OCI-M1 (cell line): Measurements from ENCODE around the gene ATXN1.
A peak's percentile ranks its signal among the peaks of the same experiment; 100 is the strongest.

ENCODE experiments used
- DNase-seq: peaks from one replicate; lab custom pipeline; 2025; lab: John Stamatoyannopoulos, UW

Gene ATXN1

GRCh38 chr6:16305246-16305725, 456.0 kb downstream of the ATXN1 start:
- no peak for DNase-seq

- no peak for DNase-seq
Observed at GRCh38 chr6:16302721-16303552, 458.3 kb downstream of the ATXN1 start.

GRCh38 chr6:16301511-16301910, 459.7 kb downstream of the ATXN1 start:
- DNase-seq: no peak

- DNase-seq: no peak
Observed at GRCh38 chr6:16299861-16300260, 461.4 kb downstream of the ATXN1 start.

DNA sequence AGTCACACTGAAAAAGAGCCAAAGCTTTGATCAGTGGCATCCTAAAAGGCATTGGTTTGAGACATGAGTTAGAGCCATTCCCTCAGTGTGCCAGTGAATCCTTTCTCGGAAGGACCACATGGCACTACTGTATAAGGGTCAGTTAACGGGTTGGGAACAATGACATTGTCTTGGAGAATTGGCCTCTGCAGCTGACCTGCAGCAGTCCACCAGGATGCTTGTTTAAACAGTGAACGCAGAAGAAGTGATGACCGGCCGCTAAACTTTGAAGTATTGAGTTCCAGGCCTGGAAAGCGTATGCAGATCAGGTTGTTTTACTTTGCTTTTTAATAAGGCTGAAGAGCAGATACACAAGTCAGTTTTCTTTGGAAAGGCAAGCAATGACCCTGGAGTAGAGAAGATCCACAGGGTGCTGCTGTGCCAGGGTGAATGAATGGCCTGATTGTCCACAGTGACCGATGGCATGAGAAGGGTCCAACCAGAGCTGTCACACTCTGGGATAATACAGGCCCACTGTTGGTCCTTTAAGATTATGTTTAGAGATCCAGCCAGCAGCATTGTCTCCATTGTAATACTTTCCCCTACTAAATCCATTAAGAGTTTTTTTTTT, 465.1 kb downstream of the ATXN1 start:
- no peak for DNase-seq

DNA sequence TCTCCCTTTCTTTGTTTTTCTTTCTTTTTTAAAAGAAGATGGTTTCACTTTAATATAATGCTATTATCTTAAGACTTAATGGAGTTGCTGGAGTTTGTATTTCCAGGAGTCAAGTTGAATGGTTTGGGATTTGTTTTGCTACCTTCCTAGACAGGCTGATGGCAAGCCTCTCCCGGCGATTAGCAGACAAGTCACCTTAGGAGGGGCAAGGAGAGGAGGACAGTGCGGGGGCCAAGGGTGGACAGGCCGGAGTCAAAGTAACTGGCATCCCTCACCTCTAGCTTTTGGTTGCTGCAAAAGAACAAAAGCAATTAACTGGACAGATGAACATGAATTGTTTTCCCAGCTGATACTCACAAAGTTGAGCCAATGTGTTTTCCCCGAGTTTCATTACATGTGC, 465.8 kb downstream of the ATXN1 start:
- DNase-seq: no peak

DNA sequence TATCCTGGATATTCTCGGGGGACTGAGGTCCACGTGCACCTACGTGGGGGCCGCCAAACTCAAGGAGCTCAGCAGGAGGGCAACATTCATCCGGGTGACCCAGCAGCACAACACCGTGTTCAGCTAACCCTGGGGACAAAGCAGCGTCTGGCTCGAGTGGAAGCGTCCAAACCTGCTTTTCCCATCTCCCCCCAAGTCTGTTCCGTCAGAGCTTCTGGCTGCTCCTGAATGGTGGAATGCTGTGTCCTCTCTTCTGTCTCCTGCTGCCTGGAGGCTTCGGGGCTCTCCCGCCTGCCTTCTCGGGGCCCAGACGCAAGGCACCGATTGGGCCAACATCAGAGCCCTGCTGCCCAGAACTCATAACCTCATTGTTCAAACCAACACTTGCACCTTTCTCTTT, 466.2 kb downstream of the ATXN1 start:
- DNase-seq: no peak

DNA sequence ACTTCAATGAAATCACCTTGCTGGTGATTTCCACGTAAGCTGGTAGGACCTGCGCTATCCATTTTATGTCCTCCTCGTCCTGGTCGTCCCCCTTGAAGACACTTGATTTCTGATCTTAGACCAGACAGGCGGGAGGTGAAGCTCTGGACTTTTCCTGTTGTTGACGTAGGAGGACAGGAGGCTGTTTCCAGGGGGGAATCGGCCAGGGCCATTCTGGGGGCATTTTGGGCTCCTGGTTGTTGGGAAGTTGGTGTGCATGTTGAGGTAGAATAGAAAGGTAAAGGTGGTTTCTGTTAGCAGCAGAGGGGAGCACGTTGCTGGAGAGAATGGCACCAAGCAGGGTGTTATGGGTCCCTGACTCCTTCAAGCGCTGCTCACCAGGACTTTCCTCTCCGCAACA, 466.9 kb downstream of the ATXN1 start:
- no peak for DNase-seq

DNA sequence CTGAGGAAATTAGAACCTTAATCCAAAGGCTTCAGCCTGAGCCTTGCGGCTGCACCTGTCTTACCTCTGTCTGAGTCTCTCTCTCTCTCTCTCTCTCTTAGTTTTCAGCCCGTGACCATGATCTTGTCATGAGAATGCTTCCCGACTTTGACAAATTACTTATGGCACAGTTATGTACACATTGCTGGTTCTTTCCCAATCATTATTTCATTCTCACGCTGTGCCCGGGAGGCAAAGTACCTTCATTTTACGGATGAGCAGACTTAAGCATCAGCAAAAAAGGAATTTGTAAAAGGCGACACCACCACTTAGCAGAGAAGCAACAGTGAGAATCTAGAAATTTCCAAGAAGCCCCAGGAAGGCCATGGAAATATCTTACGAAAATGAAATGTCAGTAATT, 468.3 kb downstream of the ATXN1 start:
- no peak for DNase-seq

- no peak for DNase-seq
Observed at GRCh38 chr6:16292432-16292831, 468.8 kb downstream of the ATXN1 start.

- DNase-seq: no peak
Observed at GRCh38 chr6:16291739-16292138, 469.5 kb downstream of the ATXN1 start.

- DNase-seq: no peak
Observed at GRCh38 chr6:16288163-16288562, 473.1 kb downstream of the ATXN1 start.

- DNase-seq: no peak
Observed at GRCh38 chr6:16286151-16286522, 475.1 kb downstream of the ATXN1 start.

DNA sequence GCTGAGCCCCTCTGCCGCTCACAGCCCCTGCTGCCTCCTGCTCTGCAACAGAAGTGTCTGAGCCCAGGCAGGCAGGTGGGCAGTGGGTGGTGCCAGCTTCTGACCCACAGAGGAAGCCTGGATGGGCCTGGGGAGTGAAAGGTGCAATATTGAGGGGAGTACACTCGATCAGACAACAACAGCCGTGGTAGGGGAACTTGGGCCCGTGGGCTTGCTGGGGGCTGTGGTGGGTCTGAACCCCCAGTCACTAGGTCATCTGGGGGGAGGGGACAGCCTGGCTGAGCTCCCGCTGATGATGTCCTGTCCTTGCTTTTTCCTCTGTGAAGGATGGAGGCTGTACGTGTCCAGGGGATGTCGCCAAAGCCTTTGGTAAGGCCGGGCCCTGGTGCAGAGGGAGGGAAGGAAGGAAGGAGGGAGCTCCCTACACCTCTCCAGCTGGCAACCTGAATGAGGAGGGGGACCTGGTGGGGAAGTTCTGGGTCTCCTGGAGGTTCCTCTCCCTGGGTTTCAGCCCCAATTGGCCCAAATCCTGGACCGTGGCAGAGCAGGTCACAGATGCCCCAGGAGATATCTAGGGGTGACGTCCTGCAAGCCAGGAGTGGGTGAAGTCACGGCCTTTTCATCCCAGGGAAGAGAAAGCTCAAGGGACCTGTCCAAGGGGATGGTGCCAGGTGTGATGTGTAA, 475.7 kb downstream of the ATXN1 start:
- no peak for DNase-seq

DNA sequence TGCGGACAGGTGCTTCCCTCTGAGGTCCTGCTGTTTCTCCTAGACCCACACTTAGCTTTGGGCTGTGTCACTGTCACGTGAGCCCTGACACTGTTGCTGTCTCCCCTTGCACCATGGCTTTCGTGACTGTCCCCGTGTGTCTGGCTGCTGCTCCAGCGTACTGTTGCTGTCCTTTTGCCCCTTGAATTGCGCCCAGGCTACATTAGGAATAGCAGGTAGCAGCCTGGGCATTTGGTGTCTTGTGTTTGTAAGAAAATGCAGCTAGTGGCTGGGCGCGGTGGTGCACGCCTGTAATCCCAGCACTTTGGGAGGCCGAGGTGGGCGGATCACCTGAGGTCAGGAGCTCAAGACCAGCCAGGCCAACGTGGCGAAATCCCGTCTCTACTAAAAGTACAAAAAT, 476.8 kb downstream of the ATXN1 start:
- no peak for DNase-seq

DNA sequence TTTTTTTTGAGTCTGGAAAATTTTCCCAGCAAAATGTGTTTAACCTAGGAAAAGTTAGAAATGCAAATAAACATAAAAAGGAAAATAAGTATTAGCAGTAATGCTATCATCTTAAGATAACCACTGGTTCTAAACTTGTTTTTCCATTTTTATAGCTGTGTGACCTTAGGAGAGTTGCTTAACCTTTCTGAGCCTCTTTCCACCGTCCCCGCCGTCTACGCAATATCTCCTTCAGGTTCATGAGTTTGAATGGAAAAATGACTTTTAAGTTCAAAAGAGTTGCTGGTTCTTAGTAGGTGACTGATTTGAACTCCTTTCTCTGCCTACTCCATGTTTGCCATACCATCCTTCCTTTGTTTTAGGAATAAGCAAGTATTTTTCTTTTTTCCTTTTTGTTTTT, 478.9 kb downstream of the ATXN1 start:
- no peak for DNase-seq

- DNase-seq: no peak
Observed at GRCh38 chr6:16279243-16279642, 482.0 kb downstream of the ATXN1 start.

GRCh38 chr6:16278750-16279149, 482.5 kb downstream of the ATXN1 start:
- DNase-seq: no peak

GRCh38 chr6:16278048-16278724, 483.1 kb downstream of the ATXN1 start:
- no peak for DNase-seq

DNA sequence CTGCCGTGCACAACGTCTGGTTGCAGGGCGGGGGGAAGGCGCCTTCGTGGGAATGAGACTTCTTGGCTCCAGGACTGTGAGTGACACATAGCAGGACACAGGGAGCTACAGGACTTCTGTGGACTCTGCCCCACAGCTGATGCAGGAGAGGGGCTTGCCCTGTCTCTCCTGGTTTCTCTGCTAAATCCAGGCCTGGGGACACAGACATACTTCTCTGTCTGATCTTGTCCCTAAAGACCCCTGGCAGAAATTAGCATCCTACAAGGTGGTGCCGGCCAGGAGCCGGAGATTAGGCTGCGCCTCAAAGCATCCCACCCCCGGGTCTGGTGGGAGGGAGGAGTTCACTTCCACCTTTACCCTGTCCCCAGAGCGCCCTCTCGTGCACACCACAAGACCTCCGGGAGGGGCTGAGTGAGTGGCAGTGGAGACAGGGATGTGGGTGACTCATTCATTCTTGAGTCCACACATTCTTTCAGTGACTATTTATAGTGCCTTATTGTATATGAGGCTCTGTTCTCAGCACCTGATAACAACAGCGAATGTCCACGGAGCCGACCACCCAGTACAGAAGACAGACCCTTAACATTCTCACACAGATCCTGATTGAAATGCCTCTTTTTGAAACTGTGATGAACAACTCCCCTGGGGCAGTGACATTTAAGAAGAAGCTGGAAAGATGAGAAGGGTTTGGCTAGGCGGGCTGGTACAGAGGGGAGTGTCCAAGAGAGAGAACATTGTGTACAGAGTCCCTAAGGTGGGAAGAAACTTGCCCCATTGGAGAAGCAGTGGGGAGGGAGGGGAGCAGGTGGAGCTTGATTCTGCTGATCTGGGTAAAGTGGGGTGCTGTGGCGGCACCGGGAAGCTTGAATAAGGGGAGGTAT, 483.9 kb downstream of the ATXN1 start:
- DNase-seq: peak; percentile 89

DNA sequence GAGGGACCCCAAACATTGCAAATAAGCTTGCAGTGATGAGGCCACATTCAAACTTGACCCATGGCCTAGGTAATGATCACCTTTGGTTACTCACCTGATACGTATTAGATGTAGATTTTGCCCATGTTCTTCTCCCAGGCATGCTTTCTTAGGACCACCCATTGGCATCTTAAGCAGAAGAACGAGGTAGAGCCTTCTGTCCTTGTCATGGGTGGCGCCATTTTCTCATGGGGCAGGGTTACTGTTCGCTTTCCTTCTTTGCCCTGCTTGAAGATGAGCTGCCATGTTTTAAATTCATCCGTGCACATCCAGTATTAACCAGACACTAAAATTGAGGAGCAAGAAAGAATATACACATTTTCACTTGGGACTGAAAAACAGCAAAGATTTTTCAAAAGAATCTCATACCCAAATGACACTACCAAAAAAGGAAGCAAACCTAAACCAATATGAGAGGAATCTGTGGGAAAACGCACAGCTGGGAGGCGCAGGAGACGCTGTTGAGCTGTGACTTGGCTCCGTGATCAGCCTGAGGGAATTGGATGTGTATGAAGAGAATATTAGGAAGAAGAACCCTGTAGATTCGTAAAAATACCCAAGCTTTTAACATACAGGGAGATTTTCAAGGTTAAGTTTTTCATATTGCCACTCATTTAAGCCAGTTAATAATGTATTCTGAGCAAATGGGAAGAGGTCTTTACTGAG, 486.2 kb downstream of the ATXN1 start:
- DNase-seq: no peak
